ENCODE measurements around the gene PRAME.
"Not testable (repeated sequence)": the region's sequence is repeated elsewhere in the genome, so short reads cannot be mapped to it uniquely, and the experiment has no call there.

Gene PRAME

DNA sequence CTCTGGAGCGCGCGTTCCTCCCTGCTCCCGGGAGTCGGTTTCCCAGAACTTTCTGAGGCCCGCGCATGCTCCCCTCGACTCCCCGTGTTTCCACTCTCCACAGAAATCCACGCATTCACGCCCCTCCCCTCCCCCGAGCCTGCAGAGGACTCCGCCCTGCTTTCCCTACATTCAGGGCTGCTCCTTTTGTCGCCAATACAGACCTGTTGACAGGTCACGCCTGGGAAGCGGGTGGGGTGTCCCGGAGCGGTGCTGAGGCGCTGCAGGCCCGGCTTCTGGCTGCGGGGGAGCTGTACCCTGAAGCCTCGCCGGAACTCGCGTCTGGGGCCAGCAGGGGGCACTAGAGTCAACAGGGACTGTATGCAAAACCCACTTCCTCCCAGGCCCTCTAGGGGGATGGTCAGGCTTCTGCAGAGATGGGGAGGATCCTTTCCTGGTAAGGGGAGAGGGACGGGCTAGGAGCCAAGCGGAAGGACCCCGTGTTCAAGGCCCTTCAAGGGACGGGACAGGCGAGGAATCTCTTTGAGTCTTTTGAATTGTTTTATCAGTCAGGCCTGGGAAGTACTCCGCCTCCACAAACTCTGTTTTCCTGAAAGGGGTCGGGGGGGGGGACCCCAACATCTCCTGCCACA lies at the start of gene PRAME:
TSS of gene PRAME (minus strand) at position 294 of the 632 bp plus-strand sequence. CDS start 2,433 bp downstream, outside the sequence.
- peak; percentile 88 for DNase-seq (ENCODE audit: low spot score)
- peak; percentile 65 for TF ChIP-seq CTCF (IDR thresholded peaks at IDR 0.05; ENCODE audit: extremely low read depth, missing control alignments)

DNA sequence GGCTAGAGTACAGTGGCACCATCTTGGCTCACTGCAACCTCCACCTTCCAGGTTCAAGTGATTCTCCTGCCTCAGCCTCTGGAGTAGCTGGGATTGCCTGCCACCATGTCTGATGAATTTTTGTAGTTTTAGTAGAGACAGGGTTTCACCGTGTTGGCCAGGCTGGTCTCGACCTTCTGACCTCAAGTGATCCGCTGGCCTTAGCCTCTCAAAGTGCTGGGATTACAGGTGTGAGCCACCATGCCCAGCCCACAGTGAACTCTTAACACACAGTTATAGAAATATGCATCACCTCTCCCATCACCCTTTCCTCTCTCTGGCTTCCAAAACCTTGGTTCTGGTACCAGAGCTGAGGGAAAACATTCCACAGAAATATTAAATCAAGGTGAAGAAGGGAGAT lies 49.0 kb upstream of the PRAME start:
- DNase-seq (ENCODE audit: low spot score) = not testable (repeated sequence)

DNA sequence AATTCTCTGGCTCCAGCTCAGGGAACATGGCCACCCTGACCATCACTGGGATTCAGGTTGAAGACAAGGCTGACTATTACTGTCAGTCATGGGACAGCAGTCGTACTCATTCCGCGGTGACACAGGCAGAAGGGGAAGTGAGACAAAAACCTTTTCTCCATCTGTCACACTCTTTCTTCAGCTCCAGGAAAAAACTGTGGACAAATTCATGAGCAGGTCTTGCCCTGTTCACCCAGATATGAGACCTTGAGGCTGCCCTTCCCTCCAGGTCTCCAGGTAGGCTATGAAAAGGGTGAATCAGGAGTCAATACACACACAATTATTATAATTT lies 46.0 kb upstream of the PRAME start:
- TF ChIP-seq CTCF (IDR thresholded peaks at IDR 0.05; ENCODE audit: extremely low read depth, missing control alignments) = no peak
- DNase-seq (ENCODE audit: low spot score) = peak; percentile 39

DNA sequence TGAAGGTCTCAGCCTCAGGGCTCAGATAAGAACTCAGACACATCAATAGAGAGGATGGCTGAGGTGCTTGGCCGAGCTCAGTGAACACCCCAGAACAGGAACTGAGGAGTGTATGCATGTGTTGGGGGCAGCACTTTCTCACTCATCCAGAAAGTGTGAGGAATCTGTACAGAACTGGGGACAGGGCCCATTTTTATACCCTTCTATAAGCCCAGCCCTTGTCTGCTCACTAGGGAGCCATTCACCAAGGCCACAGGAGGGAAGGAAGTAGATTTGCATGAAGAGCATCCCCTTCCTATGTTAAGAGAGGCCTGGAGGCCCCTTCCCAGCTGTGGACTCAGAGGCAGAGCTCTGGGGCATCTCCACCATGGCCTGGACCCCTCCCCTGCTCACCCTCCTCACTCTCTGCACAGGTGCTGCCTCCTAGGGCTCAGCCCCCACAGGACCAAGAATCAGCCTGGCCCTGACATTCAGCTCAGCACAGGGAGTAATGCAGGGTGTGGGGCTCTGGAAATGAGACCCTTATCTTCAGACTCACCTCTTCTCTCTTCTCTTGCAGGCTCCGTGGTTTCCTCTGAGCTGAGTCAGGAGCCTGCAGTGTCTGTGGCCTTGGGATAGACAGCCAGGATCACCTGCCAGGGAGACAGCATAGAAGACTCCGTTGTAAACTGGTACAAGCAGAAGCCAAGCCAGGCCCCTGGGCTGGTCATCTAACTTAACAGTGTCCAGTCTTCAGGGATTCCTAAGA lies 45.4 kb upstream of the PRAME start:
- TF ChIP-seq CTCF (IDR thresholded peaks at IDR 0.05; ENCODE audit: extremely low read depth, missing control alignments) = no peak
- no peak for DNase-seq (ENCODE audit: low spot score)

DNA sequence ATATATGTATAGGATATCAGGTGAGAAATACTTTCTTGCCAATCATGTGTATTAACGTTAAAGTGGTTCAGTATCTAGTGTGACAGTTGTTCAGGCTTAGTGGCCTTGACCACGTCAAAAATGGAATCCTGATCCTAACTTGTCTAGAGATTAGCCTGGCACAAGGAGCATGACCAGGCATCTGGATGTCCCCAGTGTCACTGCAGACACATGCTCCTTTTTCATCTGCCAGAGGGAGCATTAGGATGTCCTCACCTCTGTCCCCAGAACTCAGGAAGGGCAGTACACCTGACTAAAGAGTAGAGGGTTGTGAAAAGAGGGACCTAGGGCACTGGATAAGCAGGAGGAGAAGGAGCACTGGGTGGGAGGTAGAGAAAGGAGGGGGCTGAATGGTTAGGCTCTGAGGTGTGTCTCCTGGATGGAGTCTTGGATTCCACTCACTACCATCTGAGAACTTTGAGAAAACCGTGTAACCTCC lies 44.4 kb upstream of the PRAME start:
- no peak for TF ChIP-seq CTCF (IDR thresholded peaks at IDR 0.05; ENCODE audit: extremely low read depth, missing control alignments)
- DNase-seq (ENCODE audit: low spot score) = no peak

DNA sequence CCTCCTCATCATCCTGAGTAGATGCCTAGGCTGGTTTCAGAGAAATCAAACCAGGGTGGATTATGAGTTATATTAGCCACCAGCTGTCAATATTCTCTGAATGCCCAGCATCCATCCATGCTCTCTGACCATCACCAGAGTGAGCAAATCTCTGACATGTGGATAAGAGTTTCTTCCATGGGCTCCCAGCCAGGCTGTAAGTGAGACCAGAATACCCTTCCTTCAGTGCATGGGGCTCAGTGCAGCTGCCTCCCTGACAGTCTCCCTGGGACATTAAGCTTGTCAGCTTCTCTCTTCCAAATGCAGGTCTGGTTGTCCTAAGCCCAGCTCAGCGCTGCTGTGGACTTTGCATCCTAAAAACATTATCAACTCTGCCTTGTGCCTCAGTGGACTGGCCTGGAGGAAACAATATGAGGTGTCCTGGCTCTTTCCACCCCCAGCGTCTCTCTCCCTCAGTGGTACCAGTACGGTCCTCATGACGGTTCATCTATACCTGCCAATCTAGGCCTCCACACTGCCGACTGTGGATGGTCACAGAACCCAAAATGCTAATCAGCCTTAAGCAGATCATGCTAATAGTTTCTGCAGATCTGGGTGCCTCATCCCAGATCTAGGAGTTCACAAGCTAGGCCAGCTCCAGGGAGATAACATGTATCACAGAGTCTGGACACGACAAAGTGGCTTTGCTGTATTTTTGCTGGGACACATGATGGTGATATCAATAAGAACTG lies 41.6 kb upstream of the PRAME start:
- no peak for DNase-seq (ENCODE audit: low spot score)
- TF ChIP-seq CTCF (IDR thresholded peaks at IDR 0.05; ENCODE audit: extremely low read depth, missing control alignments) = no peak

- no peak for TF ChIP-seq CTCF (IDR thresholded peaks at IDR 0.05; ENCODE audit: extremely low read depth, missing control alignments)
- DNase-seq (ENCODE audit: low spot score) = no peak
Observed at GRCh38 chr22:22599248-22599647, 40.2 kb upstream of the PRAME start.
